Measurements from ENCODE around the gene TNFAIP8L3.

The TNFAIP8L3 gene

DNA sequence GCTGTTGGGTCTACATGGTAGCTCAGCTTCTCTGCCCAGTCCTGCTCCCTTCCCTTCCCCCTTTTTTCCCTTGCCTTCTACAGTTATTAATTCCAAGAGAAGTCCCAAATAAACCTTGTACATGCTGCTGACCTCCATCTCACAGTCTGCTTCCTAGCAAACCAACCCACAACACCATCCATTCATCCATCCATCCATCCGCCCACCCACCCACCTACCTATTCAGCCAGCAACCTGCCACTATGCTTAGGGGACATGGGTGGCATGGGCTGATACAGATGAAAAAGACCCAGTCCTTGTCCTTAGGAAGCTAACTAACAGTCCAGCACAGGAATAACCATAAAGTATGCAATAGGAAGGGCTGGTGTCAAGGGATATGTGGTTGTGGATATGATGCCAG is 5.7 kb downstream of the TNFAIP8L3 start:
- no peak for DNase-seq

- no peak for DNase-seq
These were observed 6.1 kb downstream of the TNFAIP8L3 start for GRCh38 chr15:51088585-51088984.

DNA sequence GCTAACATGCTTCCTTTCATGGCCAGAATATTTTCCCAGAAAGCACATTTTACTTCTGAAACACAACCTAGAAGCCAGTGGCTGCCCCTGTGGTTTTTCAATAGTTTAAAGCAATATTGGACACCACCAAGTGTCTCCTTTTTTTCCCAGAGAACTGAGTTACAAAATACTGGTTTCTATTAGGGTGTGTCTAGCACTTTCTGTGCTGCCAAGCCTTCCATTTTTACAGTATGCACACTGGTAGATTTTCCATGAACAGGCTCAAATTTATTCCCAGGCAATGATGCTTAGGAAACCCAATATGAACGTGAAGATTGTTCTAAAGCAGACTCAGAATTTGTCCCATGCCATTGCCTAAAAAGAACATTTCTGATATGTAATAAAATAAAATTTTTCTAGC is 7.2 kb downstream of the TNFAIP8L3 start:
- no peak for DNase-seq

GRCh38 chr15:51086409-51086808 is 8.3 kb downstream of the TNFAIP8L3 start:
- DNase-seq, result no peak

DNA sequence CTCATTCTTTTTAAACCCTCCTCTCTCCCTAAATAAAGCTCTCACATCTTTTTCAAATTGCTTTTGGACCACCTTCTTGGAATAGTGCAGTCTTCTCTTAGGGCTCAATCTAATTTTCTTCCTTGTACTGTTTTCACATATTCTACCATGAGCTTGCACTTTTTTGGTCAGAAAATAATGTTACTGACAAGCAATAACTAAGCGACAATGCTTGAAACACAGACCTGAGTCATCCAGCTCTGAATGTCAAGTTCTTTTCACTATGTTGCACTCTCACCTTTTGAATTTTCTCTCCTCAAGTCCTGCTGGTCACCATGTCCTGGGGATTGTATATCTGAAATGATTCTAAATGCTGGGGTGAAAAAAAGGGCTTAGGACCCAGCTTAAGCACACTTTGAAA is 8.9 kb downstream of the TNFAIP8L3 start:
- no peak for DNase-seq

GRCh38 chr15:51083641-51084166 is 11.0 kb downstream of the TNFAIP8L3 start:
- no peak for DNase-seq

DNA sequence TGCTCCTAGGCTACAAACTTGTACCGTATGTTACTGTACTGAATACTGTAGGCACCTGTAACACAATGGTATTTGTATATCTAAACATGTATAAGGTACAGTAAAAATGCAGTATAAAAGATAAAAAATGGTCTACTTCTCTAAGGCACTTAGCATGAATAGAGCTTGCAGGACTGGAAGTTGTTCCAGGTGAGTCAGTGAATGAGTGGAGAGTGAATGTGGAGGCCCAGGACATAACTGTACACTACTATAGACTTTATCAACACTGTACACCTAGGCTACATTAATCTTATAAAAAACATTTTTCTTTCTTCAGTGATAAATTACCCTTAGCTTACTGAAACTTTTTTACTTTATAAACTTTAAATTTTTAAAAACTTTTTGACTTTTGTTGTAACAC is 12.5 kb downstream of the TNFAIP8L3 start:
- DNase-seq, result no peak

GRCh38 chr15:51080286-51080685 is 14.4 kb downstream of the TNFAIP8L3 start:
- no peak for DNase-seq

GRCh38 chr15:51079226-51079625 is 15.5 kb downstream of the TNFAIP8L3 start:
- no peak for DNase-seq

- DNase-seq, result no peak
These were observed 17.2 kb downstream of the TNFAIP8L3 start for GRCh38 chr15:51077221-51078153.

DNA sequence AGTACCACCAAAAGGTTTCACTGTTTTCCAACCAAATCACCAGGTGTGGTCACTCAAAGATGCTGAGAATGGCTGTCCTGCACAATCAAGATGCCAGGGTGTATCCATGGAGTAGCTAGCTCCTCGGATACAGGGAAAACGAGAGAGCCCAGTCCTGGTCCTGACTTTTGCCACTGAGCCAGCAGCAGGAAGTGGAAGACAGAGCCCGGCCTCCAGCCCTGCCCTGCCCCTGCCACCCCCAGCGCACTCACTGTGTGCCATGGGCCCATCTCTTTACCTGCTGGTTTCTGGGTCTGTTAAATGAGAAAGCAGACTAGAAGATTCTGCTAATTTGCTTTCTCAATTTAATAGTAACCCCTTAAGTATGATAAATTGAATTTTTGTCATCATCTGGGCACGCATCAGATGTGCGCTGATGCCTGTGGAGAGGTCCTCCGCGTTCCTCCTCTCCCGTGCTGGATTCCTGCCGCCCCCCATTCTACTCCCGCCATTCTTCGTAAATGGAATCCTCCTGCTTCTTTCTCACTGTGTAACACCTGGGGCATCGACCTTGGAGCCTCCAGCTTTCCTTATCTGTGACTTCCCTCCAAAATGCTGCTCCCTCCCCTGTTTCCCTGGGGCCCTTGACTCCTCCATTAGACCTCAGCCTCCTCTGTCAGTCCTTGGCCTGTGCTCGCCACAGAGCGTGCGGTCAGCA is 18.0 kb downstream of the TNFAIP8L3 start:
- DNase-seq, result no peak

- no peak for DNase-seq
These were observed 18.7 kb downstream of the TNFAIP8L3 start for GRCh38 chr15:51075826-51076523.

GRCh38 chr15:51075364-51075763 is 19.3 kb downstream of the TNFAIP8L3 start:
- no peak for DNase-seq

GRCh38 chr15:51074926-51075325 is 19.8 kb downstream of the TNFAIP8L3 start:
- no peak for DNase-seq

DNA sequence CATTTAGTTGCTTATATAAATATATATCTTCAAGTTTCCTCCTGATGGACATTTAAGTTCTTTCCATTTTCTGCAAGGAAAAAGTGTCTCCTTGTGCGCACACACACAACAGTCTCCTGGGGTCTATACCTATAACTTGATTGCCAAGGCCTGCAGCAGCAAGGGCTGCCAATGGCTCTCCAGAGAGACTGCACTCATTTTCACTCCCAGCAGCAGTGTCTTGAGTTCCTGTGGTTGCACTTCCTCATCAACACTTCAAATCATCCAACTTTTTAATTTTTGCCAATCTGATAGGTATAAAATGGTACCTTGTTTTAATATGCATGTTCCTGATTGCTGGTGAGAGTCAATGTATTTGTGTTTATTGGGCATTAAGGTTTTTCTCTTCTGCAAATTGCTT is 23.1 kb downstream of the TNFAIP8L3 start:
- no peak for DNase-seq

DNA sequence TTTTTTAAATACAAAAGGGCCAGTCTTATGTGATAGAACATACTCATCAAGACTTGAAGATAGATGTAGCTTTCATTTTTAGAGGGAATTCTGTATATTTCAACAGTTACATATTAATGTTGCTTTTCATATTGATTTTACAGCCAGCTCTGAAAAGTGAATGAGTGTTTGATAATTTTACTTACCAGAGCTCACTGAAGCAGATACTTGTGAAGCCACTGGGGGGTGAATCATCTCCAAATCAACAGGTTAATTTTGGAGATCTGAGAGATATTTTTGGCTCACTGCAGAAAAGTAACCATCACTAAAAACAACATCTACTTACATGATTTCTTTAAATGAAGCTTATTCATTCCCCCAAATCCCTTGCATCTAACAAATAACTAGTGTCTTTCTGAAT is 24.7 kb downstream of the TNFAIP8L3 start:
- DNase-seq, result no peak

DNA sequence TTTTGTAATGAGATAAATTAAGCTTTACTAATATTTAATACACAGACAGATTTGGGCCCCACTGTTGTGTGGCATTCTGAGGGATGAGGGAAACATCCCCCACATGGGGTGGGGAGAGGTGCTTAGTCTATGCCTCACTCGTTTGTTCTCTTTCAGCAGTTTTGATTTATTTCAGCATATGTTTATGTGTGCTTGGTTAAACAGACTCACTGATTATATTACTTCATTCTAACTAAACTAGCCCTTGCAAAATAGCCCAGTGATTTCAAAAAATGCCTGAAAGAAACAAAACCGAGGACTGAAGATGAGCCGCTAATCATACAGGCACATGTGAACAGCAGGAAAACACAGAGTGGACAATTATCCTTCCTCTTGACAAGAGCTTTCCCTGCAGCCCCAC is 27.2 kb downstream of the TNFAIP8L3 start:
- DNase-seq, result no peak

GRCh38 chr15:51065781-51066180 is 28.9 kb downstream of the TNFAIP8L3 start:
- DNase-seq, result no peak

GRCh38 chr15:51065261-51065660 is 29.4 kb downstream of the TNFAIP8L3 start:
- DNase-seq, result no peak

DNA sequence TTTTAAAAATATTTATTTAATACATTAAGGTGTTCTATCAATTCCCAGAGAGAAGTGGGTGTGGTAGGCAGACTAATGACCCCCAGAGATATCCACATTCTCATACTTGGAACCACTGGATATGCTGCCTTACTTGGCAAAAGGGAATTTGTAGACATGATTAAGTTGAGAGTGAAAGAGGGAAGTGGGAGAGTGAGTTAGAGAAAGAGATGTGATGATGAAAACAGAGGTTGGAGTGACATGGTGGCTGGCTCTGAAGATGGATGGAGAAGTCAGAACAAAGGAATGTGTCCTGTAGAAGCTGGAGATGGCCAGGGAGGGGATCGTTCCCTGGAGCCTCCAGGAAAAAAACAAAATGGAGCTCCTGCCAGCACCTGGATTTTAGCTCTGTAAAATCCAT is 32.0 kb downstream of the TNFAIP8L3 start:
- DNase-seq, result no peak

DNA sequence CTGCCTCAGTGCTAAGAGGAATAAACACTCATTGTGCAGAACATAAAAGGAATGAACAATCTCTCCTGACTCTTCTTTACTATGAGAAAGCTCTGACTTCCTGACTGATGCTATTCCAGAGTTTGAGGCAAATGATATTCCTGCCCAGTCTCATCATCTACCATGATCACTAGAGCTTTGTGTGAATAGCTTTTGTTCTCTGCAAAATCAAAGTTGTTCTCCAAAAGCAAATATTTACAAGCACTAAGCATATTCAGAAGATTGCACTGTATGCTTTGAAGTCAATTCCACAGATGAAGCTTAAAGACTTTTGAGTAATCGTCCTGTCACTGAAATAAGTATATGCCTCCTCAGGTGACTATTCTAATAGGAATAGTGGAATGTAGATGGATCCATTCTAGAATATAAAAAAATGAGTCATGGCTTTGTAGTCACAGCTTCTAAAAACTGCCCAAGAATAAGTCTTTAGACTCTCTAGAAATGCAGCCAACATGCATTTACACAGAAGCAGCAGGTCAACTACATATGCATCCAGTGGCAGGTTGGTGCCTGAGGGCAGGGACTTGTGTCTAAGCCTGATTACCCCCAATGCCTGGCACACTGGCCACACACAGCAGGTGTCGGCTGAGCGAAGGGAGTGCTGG is 34.6 kb downstream of the TNFAIP8L3 start:
- DNase-seq, result no peak

DNA sequence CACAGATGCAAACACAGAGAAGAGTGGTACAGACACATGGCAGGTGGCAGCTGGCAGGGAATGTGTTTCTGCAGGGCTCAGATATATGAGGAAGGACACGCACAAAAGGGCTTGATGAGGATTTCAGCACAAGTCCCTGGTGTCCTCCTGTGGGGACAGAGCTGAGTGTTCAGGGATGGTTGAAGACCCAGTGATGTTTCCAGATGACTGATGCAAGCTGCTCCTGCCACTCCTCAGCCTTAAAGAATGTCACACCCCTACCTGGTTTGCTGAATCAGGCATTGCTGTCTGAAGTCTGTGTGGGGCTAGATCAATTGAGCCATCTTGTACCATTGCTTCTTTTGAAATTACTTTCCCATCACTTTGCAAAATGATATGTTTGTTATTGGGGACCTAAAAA is 40.2 kb downstream of the TNFAIP8L3 start:
- DNase-seq, result no peak

GRCh38 chr15:51053571-51053970 is 41.1 kb downstream of the TNFAIP8L3 start:
- no peak for DNase-seq
